Neural progenitor cell (in vitro differentiated cells): ENCODE results near the gene AUTS2.

ENCODE experiments used
- EZH2 ChIP-seq: fragments of 200-600 bp; sonication (generic); IDR thresholded peaks from 2 replicates; pipeline ENCODE4 v1.6.1; 2017; ENCODE audit warnings: antibody characterized with exemption, mild to moderate bottlenecking, moderate library complexity
- EZH2phosphoT487 ChIP-seq: fragments of 200-600 bp; sonication (generic); IDR thresholded peaks from 2 replicates; pipeline ENCODE4 v1.6.1; 2017; ENCODE audit warnings: antibody characterized with exemption
- TF ChIP-seq, protein P1 (sequence below): fragments of 200-600 bp; sonication (generic); IDR thresholded peaks from 2 replicates; pipeline ENCODE4 v1.5.1; 2017; ENCODE audit warnings: antibody characterized with exemption, mild to moderate bottlenecking

DNA sequence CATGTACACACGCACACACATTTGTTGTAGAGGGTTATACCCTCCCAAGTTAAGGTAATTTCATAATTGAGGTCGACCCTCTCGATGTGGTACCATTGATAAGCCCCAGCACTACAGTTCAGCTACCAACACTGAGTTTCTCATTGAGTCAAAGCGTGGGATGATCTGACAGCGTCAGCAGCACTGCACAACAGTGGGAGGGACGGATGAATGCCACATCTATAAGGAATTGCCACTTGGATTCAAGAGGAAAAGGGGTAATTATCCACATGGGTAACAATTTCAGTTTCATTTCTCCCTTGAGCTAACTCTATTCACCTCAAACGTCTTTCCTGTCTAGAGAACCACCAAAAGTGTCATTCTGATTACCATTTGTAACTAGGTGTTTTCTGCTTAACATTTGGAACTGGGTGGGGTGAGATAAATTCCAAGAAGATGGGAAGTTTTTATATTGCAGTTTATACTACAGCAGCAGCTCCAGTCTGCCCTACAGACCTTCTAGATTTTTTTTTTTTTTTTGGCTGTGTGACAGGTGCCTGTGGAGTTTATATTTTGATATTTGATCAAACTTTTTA lies 342.9 kb downstream of the AUTS2 start:
- TF ChIP-seq, protein P1, sequence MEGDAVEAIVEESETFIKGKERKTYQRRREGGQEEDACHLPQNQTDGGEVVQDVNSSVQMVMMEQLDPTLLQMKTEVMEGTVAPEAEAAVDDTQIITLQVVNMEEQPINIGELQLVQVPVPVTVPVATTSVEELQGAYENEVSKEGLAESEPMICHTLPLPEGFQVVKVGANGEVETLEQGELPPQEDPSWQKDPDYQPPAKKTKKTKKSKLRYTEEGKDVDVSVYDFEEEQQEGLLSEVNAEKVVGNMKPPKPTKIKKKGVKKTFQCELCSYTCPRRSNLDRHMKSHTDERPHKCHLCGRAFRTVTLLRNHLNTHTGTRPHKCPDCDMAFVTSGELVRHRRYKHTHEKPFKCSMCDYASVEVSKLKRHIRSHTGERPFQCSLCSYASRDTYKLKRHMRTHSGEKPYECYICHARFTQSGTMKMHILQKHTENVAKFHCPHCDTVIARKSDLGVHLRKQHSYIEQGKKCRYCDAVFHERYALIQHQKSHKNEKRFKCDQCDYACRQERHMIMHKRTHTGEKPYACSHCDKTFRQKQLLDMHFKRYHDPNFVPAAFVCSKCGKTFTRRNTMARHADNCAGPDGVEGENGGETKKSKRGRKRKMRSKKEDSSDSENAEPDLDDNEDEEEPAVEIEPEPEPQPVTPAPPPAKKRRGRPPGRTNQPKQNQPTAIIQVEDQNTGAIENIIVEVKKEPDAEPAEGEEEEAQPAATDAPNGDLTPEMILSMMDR: no peak
- TF ChIP-seq EZH2: no peak
- TF ChIP-seq EZH2phosphoT487: no peak
